Hematopoietic multipotent progenitor cell treated with erythropoietin and hydrocortisone succinate and interleukin-3 and kit ligand, for 6 days (in vitro differentiated cells): ENCODE results near the gene FAM199X.
"Not testable (repeated sequence)": the region's sequence is repeated elsewhere in the genome, so short reads cannot be mapped to it uniquely, and the experiment has no call there.

Source experiments
- DNase-seq: peaks from one replicate; pipeline ENCODE4 v3.0.0-alpha.2; 2015

The FAM199X gene

GRCh38 chrX:104193485-104193884 lies 27.2 kb downstream of the FAM199X start:
- no peak for DNase-seq

GRCh38 chrX:104195013-104195412 lies 28.8 kb downstream of the FAM199X start:
- no peak for DNase-seq

- peak; percentile 61 for DNase-seq
Observed at GRCh38 chrX:104195489-104196084, 29.3 kb downstream of the FAM199X start.

GRCh38 chrX:104205548-104205947 lies 39.3 kb downstream of the FAM199X start:
- no peak for DNase-seq

GRCh38 chrX:104211187-104211586 lies 44.9 kb downstream of the FAM199X start:
- DNase-seq, result no peak

- not testable (repeated sequence) for DNase-seq
Observed at GRCh38 chrX:104230060-104230459, 63.8 kb downstream of the FAM199X start.
